ENCODE measurements around the gene LGALS7. TPM values are rescaled to one million over a fixed set of nuclear protein-coding genes. Genes with fewer than 3 reads are reported as not detected.
"Not testable (repeated sequence)": the region's sequence is repeated elsewhere in the genome, so short reads cannot be mapped to it uniquely, and the experiment has no call there.

LGALS7 gene
- total RNA-seq, 1 donor from 2014 or later = not detected

- Mint-ChIP-seq H3K27ac (ENCODE audit: unreplicated experiment) (peak overlapping the region; percentile 95), H3K4me1 (ENCODE audit: low read depth, unreplicated experiment) (peaks cover 1% of the 10 kb centered on the region), H3K4me3 (ENCODE audit: unreplicated experiment) (no peak overlapping the region), H3K9me3 (ENCODE audit: unreplicated experiment) (peaks cover 9% of the 10 kb centered on the region), H3K36me3 (ENCODE audit: unreplicated experiment) (no peaks in the 10 kb centered on the region), H3K27me3 (ENCODE audit: unreplicated experiment) (peaks cover 3% of the 10 kb centered on the region)
- no peak for TF ChIP-seq CTCF (IDR thresholded peaks at IDR 0.05; ENCODE audit: partially characterized antibody, unreplicated experiment)
- no peak for DNase-seq
Observed at GRCh38 chr19:38796154-38796553, 22.8 kb upstream of the LGALS7 start.

- no peak overlapping the region for H3K27ac Mint-ChIP-seq (ENCODE audit: unreplicated experiment)
- peaks cover 9% of the 10 kb centered on the region for H3K9me3 Mint-ChIP-seq (ENCODE audit: unreplicated experiment)
- peaks cover 3% of the 10 kb centered on the region for H3K27me3 Mint-ChIP-seq (ENCODE audit: unreplicated experiment)
- H3K36me3 Mint-ChIP-seq (ENCODE audit: unreplicated experiment) = no peaks in the 10 kb centered on the region
- DNase-seq = no peak
- H3K4me3 Mint-ChIP-seq (ENCODE audit: unreplicated experiment) = no peak overlapping the region
- H3K4me1 Mint-ChIP-seq (ENCODE audit: low read depth, unreplicated experiment) = peaks cover 1% of the 10 kb centered on the region
- no peak for TF ChIP-seq CTCF (IDR thresholded peaks at IDR 0.05; ENCODE audit: partially characterized antibody, unreplicated experiment)
Observed at GRCh38 chr19:38795549-38795948, 22.2 kb upstream of the LGALS7 start.

GRCh38 chr19:38793671-38794070 lies 20.4 kb upstream of the LGALS7 start:
- TF ChIP-seq CTCF (IDR thresholded peaks at IDR 0.05; ENCODE audit: partially characterized antibody, unreplicated experiment) = no peak
- Mint-ChIP-seq H3K4me3 (ENCODE audit: unreplicated experiment) (no peak overlapping the region), H3K27me3 (ENCODE audit: unreplicated experiment) (peaks cover 4% of the 10 kb centered on the region), H3K4me1 (ENCODE audit: low read depth, unreplicated experiment) (peaks cover 1% of the 10 kb centered on the region), H3K36me3 (ENCODE audit: unreplicated experiment) (no peaks in the 10 kb centered on the region), H3K9me3 (ENCODE audit: unreplicated experiment) (peaks cover 6% of the 10 kb centered on the region), H3K27ac (ENCODE audit: unreplicated experiment) (no peak overlapping the region)
- DNase-seq = no peak

GRCh38 chr19:38793177-38793576 lies 19.9 kb upstream of the LGALS7 start:
- TF ChIP-seq CTCF (IDR thresholded peaks at IDR 0.05; ENCODE audit: partially characterized antibody, unreplicated experiment) = no peak
- Mint-ChIP-seq H3K27ac (ENCODE audit: unreplicated experiment) (no peak overlapping the region), H3K4me3 (ENCODE audit: unreplicated experiment) (peak overlapping the region; percentile 18), H3K4me1 (ENCODE audit: low read depth, unreplicated experiment) (peaks cover 1% of the 10 kb centered on the region), H3K36me3 (ENCODE audit: unreplicated experiment) (no peaks in the 10 kb centered on the region), H3K9me3 (ENCODE audit: unreplicated experiment) (peaks cover 6% of the 10 kb centered on the region), H3K27me3 (ENCODE audit: unreplicated experiment) (peaks cover 7% of the 10 kb centered on the region)
- no peak for DNase-seq

- H3K4me1 Mint-ChIP-seq (ENCODE audit: low read depth, unreplicated experiment) = peaks cover 1% of the 10 kb centered on the region
- peak overlapping the region; percentile 18 for H3K4me3 Mint-ChIP-seq (ENCODE audit: unreplicated experiment)
- peak; percentile 80 for DNase-seq
- H3K9me3 Mint-ChIP-seq (ENCODE audit: unreplicated experiment) = peaks cover 6% of the 10 kb centered on the region
- no peaks in the 10 kb centered on the region for H3K36me3 Mint-ChIP-seq (ENCODE audit: unreplicated experiment)
- TF ChIP-seq CTCF (IDR thresholded peaks at IDR 0.05; ENCODE audit: partially characterized antibody, unreplicated experiment) = peak; percentile 80
- no peak overlapping the region for H3K27ac Mint-ChIP-seq (ENCODE audit: unreplicated experiment)
- peaks cover 7% of the 10 kb centered on the region for H3K27me3 Mint-ChIP-seq (ENCODE audit: unreplicated experiment)
Observed at GRCh38 chr19:38792250-38793111, 19.2 kb upstream of the LGALS7 start.

GRCh38 chr19:38791451-38792064 lies 18.2 kb upstream of the LGALS7 start:
- H3K27ac Mint-ChIP-seq (ENCODE audit: unreplicated experiment); H3K27me3 Mint-ChIP-seq (ENCODE audit: unreplicated experiment); H3K4me3 Mint-ChIP-seq (ENCODE audit: unreplicated experiment); DNase-seq; H3K4me1 Mint-ChIP-seq (ENCODE audit: low read depth, unreplicated experiment); H3K9me3 Mint-ChIP-seq (ENCODE audit: unreplicated experiment); H3K36me3 Mint-ChIP-seq (ENCODE audit: unreplicated experiment): not testable (repeated sequence)
